PC-9 (cell line): ENCODE data around the gene RABGGTB.

Source experiments
- EZH2 ChIP-seq: fragments of 200-600 bp; sonication (generic); IDR thresholded peaks from 2 replicates; pipeline ENCODE4 v1.8.0; 2017; ENCODE audit warnings: antibody characterized with exemption, low read depth
- TF ChIP-seq, protein P1 (sequence below): fragments of 200-600 bp; sonication (generic); conservative IDR thresholded peaks from 2 replicates; pipeline ENCODE4 v1.6.1; 2017; ENCODE audit warnings: mixed run types, antibody characterized with exemption, mild to moderate bottlenecking, moderate library complexity

- TF ChIP-seq, protein P1, sequence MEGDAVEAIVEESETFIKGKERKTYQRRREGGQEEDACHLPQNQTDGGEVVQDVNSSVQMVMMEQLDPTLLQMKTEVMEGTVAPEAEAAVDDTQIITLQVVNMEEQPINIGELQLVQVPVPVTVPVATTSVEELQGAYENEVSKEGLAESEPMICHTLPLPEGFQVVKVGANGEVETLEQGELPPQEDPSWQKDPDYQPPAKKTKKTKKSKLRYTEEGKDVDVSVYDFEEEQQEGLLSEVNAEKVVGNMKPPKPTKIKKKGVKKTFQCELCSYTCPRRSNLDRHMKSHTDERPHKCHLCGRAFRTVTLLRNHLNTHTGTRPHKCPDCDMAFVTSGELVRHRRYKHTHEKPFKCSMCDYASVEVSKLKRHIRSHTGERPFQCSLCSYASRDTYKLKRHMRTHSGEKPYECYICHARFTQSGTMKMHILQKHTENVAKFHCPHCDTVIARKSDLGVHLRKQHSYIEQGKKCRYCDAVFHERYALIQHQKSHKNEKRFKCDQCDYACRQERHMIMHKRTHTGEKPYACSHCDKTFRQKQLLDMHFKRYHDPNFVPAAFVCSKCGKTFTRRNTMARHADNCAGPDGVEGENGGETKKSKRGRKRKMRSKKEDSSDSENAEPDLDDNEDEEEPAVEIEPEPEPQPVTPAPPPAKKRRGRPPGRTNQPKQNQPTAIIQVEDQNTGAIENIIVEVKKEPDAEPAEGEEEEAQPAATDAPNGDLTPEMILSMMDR: no peak
- no peak for TF ChIP-seq EZH2
These were observed 8.3 kb downstream of the RABGGTB start for GRCh38 chr1:75794382-75794781.
